ENCODE results near the gene TTYH1.

TTYH1 gene

GRCh38 chr19:54457773-54458647, 42.7 kb downstream of the TTYH1 start:
- TF ChIP-seq CTCF (IDR thresholded peaks at IDR 0.05; ENCODE audit: low read depth, low read length) (no peak), EZH2phosphoT487 (IDR thresholded peaks at IDR 0.05; ENCODE audit: low read depth) (no peak)
- peaks cover 48% of the 10 kb centered on the region for H4K20me1 ChIP-seq (ENCODE audit: insufficient read depth, low read length)

GRCh38 chr19:54458648-54459281, 43.5 kb downstream of the TTYH1 start:
- peaks cover 81% of the 10 kb centered on the region for H3K36me3 ChIP-seq (replicated peaks; ENCODE audit: low read depth, low read length)
- peaks cover 3% of the 10 kb centered on the region for H3K4me1 ChIP-seq (ENCODE audit: low read length)
- TF ChIP-seq EZH2phosphoT487 (IDR thresholded peaks at IDR 0.05; ENCODE audit: low read depth) (no peak), CTCF (IDR thresholded peaks at IDR 0.05; ENCODE audit: low read depth, low read length) (no peak)
- no peak overlapping the region for H3K4me3 ChIP-seq (ENCODE audit: low read length)
- H3K27ac ChIP-seq (ENCODE audit: low read length): no peak overlapping the region
- no peak overlapping the region for H2AFZ ChIP-seq (ENCODE audit: low read depth, low read length)
- no peak overlapping the region for H3K4me2 ChIP-seq (ENCODE audit: low read length)
- H3K27me3 ChIP-seq (ENCODE audit: low read depth, low read length): no peaks in the 10 kb centered on the region
- peaks cover 41% of the 10 kb centered on the region for H4K20me1 ChIP-seq (ENCODE audit: insufficient read depth, low read length)
- peaks cover 22% of the 10 kb centered on the region; the same call in 1 of the 2 replicates for H3K79me2 ChIP-seq (ENCODE audit: low read length)
- H3K9ac ChIP-seq (ENCODE audit: low read length): no peak overlapping the region
- H3K9me3 ChIP-seq (ENCODE audit: insufficient read depth, low read length): no peaks in the 10 kb centered on the region

More at GRCh38 chr19:54457773-54458647, 42.7 kb downstream of the TTYH1 start:
- H3K4me1 ChIP-seq (ENCODE audit: low read length): no peaks in the 10 kb centered on the region
- no peaks in the 10 kb centered on the region for H3K9me3 ChIP-seq (ENCODE audit: insufficient read depth, low read length)
- H3K4me3 ChIP-seq (ENCODE audit: low read length): no peak overlapping the region
- H3K4me2 ChIP-seq (ENCODE audit: low read length): no peak overlapping the region
- H3K27me3 ChIP-seq (ENCODE audit: low read depth, low read length): no peaks in the 10 kb centered on the region
- no peak overlapping the region for H2AFZ ChIP-seq (ENCODE audit: low read depth, low read length)
- H3K9ac ChIP-seq (ENCODE audit: low read length): no peak overlapping the region
- H3K27ac ChIP-seq (ENCODE audit: low read length): no peak overlapping the region
- peaks cover 83% of the 10 kb centered on the region for H3K36me3 ChIP-seq (replicated peaks; ENCODE audit: low read depth, low read length)
- H3K79me2 ChIP-seq (ENCODE audit: low read length): peaks cover 28% of the 10 kb centered on the region

- Histone ChIP-seq H3K9ac (ENCODE audit: low read length) (no peak overlapping the region), H3K79me2 (ENCODE audit: low read length) (peaks cover 14% of the 10 kb centered on the region; the same call in 1 of the 2 replicates), H3K4me2 (ENCODE audit: low read length) (no peak overlapping the region), H3K4me3 (ENCODE audit: low read length) (no peak overlapping the region), H3K9me3 (ENCODE audit: insufficient read depth, low read length) (no peaks in the 10 kb centered on the region), H3K27ac (ENCODE audit: low read length) (no peak overlapping the region), H4K20me1 (ENCODE audit: insufficient read depth, low read length) (peaks cover 34% of the 10 kb centered on the region), H2AFZ (ENCODE audit: low read depth, low read length) (no peak overlapping the region), H3K36me3 (replicated peaks; ENCODE audit: low read depth, low read length) (peaks cover 74% of the 10 kb centered on the region), H3K27me3 (ENCODE audit: low read depth, low read length) (no peaks in the 10 kb centered on the region), H3K4me1 (ENCODE audit: low read length) (peaks cover 8% of the 10 kb centered on the region)
- TF ChIP-seq CTCF (IDR thresholded peaks at IDR 0.05; ENCODE audit: low read depth, low read length): no peak
- TF ChIP-seq EZH2phosphoT487 (IDR thresholded peaks at IDR 0.05; ENCODE audit: low read depth): no peak
Observed at GRCh38 chr19:54459282-54460229, 44.3 kb downstream of the TTYH1 start.
